Gastrocnemius medialis (tissue), 4 donors: ENCODE data around the gene ADRA1B.

Experiments
- CTCF ChIP-seq, 5 experiments: fragments of 450-650 bp in 3 of 5; fragments of 200-600 bp in 2 of 5; sonication (generic) in 2 of 5; IDR thresholded peaks in 4 of 5; conservative IDR thresholded peaks in 1 of 5; 1 replicate in 4 of 5; 2 replicates in 1 of 5; pipeline ENCODE4 v1.5.1; 2016 to 2019; ENCODE audit warnings: antibody characterized with exemption in 5 of 5, mild to moderate bottlenecking in 3 of 5, moderate library complexity in 3 of 5
- POLR2A ChIP-seq, 2 donors: fragments of 450-650 bp; IDR thresholded peaks; one replicate each; pipeline ENCODE4 v1.6.1; 2017; ENCODE audit warnings: antibody characterized with exemption in 2 of 2, mild to moderate bottlenecking in 2 of 2, moderate library complexity in 2 of 2

- TF ChIP-seq CTCF (IDR thresholded peaks at IDR 0.05 in 4 of 5, conservative IDR thresholded peaks at IDR 0.05 in 1 of 5) (no peak), POLR2A (IDR thresholded peaks at IDR 0.05) (no peak)
Measured at GRCh38 chr5:159963935-159964334, 47.7 kb downstream of the ADRA1B start.
